ENCODE measurements around the gene PAQR4.

DNA sequence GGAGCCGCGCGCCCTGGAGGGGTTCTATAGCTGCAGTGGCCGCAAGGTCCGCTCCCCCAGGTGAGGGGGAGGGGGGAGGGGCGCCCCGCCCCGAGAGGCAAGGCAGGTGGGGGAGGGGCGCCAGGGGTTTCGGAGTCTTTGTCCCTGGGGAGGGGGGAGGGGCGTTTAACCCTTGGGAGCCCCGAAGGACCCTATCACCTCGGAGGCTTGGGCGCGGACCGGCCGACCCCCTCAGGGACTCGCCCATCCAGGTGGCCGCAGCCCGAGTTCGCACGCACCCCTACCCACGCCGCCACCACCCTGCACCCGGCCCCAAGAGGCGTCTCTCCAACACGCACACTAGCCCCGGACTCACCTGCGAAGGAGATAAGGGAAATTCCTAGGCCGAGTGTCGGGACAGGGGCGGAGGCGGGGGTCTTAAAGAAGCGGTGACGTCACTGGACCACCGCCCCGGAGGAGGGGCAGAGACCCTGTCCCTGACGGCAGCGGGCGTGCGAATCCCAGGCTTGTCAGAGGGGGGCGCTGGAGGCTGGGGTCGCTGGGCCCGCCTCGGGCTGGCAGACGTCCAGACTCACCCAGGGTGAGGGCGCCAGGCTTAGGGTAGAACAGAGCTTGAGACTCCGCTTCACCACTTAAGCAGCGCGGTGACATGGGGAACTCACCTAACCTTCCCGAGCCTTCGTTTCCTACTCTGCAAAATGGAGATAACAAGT lies 48.8 kb downstream of the PAQR4 start, which contains the start of gene CLDN6:
- TF ChIP-seq, protein P1, sequence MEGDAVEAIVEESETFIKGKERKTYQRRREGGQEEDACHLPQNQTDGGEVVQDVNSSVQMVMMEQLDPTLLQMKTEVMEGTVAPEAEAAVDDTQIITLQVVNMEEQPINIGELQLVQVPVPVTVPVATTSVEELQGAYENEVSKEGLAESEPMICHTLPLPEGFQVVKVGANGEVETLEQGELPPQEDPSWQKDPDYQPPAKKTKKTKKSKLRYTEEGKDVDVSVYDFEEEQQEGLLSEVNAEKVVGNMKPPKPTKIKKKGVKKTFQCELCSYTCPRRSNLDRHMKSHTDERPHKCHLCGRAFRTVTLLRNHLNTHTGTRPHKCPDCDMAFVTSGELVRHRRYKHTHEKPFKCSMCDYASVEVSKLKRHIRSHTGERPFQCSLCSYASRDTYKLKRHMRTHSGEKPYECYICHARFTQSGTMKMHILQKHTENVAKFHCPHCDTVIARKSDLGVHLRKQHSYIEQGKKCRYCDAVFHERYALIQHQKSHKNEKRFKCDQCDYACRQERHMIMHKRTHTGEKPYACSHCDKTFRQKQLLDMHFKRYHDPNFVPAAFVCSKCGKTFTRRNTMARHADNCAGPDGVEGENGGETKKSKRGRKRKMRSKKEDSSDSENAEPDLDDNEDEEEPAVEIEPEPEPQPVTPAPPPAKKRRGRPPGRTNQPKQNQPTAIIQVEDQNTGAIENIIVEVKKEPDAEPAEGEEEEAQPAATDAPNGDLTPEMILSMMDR (IDR thresholded peaks at IDR 0.05 in 4 of 5, conservative IDR thresholded peaks at IDR 0.05 in 1 of 5), result peak in 2 of 5 experiments; percentile 15 to 17
- TF ChIP-seq POLR2A (IDR thresholded peaks at IDR 0.05), result no peak

All from gastrocnemius medialis (tissue), 4 donors.